CD4-positive, CD25-positive, alpha-beta regulatory T cell (primary cell): ENCODE results near the gene RNU7-1. TPM values are rescaled to one million over a fixed set of nuclear protein-coding genes. Genes with fewer than 3 reads are reported as not detected.

ENCODE experiments used
- ATAC-seq, 2 donors: fragments of 150-1000 bp; cut with Tn5 transposase; one replicate each; pipeline ENCODE4 v1.10.0; 2021; ENCODE audit warnings: low read depth in 2 of 2, moderate number of reproducible peaks in 2 of 2, moderate library complexity in 1 of 2
- DNase-seq, 3 donors: peaks; one replicate each; pipeline versions ENCODE4 v3.0.0 to v3.0.0-alpha.2; 2012 to 2022; ENCODE audit warnings: mixed read lengths in 1 of 3
- H3K27ac ChIP-seq: one replicate; pipeline ENCODE4 v1.7.0; 2013; ENCODE audit warnings: mild to moderate bottlenecking, low read length; ENCODE audit not compliant: insufficient read depth, poor library complexity, severe bottlenecking
- H3K27me3 ChIP-seq: one replicate; pipeline ENCODE4 v1.7.0; 2013; ENCODE audit warnings: low read length; ENCODE audit not compliant: control insufficient read depth, insufficient read depth
- H3K36me3 ChIP-seq: one replicate; pipeline ENCODE4 v1.7.0; 2013; ENCODE audit warnings: mild to moderate bottlenecking, low read length, moderate library complexity; ENCODE audit not compliant: control insufficient read depth, insufficient read depth
- H3K4me1 ChIP-seq: 2 replicates; pipeline ENCODE4 v1.7.0; 2013; ENCODE audit warnings: mild to moderate bottlenecking, low read length; ENCODE audit not compliant: insufficient read depth, control insufficient read depth, poor library complexity, severe bottlenecking
- H3K4me3 ChIP-seq: one replicate; pipeline ENCODE4 v1.7.0; 2013; ENCODE audit warnings: low read depth, mild to moderate bottlenecking, low read length, moderate library complexity
- H3K9me3 ChIP-seq, 2 experiments: 1 replicate in 1 of 2; 2 replicates in 1 of 2; pipeline ENCODE4 v1.7.0; 2013; ENCODE audit warnings: low read length in 2 of 2, mild to moderate bottlenecking in 1 of 2, moderate library complexity in 1 of 2; ENCODE audit not compliant: control insufficient read depth in 2 of 2
- H3K27ac Mint-ChIP-seq, 3 donors: one replicate each; pipeline ENCODE4 v1.8.0; 2020 to 2022; ENCODE audit warnings: mild to moderate bottlenecking in 3 of 3, mixed read lengths in 3 of 3, moderate library complexity in 2 of 3
- H3K27me3 Mint-ChIP-seq: one replicate; pipeline ENCODE4 v1.8.0; 2022; ENCODE audit warnings: mild to moderate bottlenecking, mixed read lengths
- H3K36me3 Mint-ChIP-seq: one replicate; pipeline ENCODE4 v1.8.0; 2020; ENCODE audit warnings: mixed read lengths
- H3K4me1 Mint-ChIP-seq, 4 donors: one replicate each; pipeline ENCODE4 v1.8.0; 2020 to 2022; ENCODE audit warnings: mixed read lengths in 4 of 4, mild to moderate bottlenecking in 1 of 4
- H3K4me3 Mint-ChIP-seq, 4 donors: one replicate each; pipeline ENCODE4 v1.8.0; 2020 to 2022; ENCODE audit warnings: mild to moderate bottlenecking in 4 of 4, mixed read lengths in 4 of 4, moderate library complexity in 3 of 4
- H3K9me3 Mint-ChIP-seq, 7 donors: one replicate each; pipeline ENCODE4 v1.8.0; 2020 to 2022; ENCODE audit warnings: mixed read lengths in 7 of 7, mild to moderate bottlenecking in 3 of 7, moderate library complexity in 2 of 7
- polyA plus RNA-seq, 4 donors: library from polyadenylated mRNA; unstranded; fragments of 300-500 nt; fragmentation: Illumina TruSeq; gene quantifications; one replicate each; pipeline ENCODE4 v1.2.3, GENCODE V29; 2021
- total RNA-seq: library from RNA; stranded (reverse); gene quantifications from one replicate; pipeline ENCODE4 v1.2.3, GENCODE V29; 2022

Gene RNU7-1
- total and polyA plus RNA-seq, 5 donors from 2014 or later: not detected

DNA sequence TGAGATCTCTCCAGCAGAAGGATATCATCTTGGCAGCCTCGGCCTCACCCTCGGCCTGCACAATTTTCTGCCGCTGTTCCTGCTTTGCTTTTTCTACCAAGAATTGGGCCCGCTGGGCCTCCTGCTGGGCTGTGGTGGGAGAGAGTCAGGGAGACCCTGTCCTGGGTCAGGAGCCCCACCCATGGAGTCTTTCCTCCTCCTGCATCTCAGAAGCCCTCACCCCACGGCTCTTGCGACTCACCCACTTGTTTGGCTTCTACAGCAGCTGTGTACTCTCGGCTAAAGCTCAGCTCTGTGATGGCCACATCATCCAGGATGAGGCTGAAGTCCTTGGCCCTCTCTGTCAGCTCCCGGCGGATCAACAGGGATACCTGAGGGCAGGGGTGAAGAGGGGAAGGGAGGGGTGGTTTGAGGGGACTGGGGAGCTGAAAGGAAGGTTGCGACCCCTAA lies 24.1 kb downstream of the RNU7-1 start:
- H3K27me3 Mint-ChIP-seq: no peaks in the 10 kb centered on the region
- no peaks in the 10 kb centered on the region for H3K9me3 Mint-ChIP-seq
- H3K36me3 ChIP-seq: peaks cover 42% of the 10 kb centered on the region
- no peak overlapping the region for H3K27ac Mint-ChIP-seq
- no peak for ATAC-seq
- DNase-seq: no peak
- no peaks in the 10 kb centered on the region for H3K27me3 ChIP-seq
- H3K4me1 Mint-ChIP-seq: peaks cover 17 to 59% (median 35%) of the 10 kb centered on the region in 4 donors
- H3K4me3 Mint-ChIP-seq: peak overlapping the region in 3 of 4 donors; percentile 31 to 61 (median 51)
- H3K9me3 ChIP-seq: no peaks in the 10 kb centered on the region
- H3K36me3 Mint-ChIP-seq: peaks cover 20% of the 10 kb centered on the region
- no peak overlapping the region for H3K4me3 ChIP-seq
- no peak overlapping the region for H3K27ac ChIP-seq
- H3K4me1 ChIP-seq: peaks cover 36% of the 10 kb centered on the region

DNA sequence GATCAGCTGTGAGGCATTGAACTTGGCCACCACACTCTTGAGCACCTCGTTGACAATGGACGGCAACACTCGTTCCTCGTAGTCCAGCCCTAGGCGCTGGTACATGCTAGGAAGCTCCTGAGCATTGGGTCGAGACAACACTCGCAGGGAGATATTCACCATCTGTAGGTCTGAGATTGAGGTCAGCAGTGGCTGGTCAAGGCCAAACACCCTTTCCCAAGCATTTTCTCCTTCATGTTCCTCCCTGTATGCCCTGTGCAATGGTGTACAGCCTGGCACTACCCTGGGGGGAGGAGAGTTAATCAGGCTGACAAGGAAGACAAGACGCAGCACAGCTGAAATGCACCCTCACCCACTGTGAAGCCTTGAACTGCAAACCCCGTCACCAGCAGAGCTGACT lies 24.8 kb downstream of the RNU7-1 start:
- Histone ChIP-seq H3K9me3 (no peaks in the 10 kb centered on the region), H3K4me1 (peaks cover 32% of the 10 kb centered on the region), H3K27ac (no peak overlapping the region), H3K4me3 (peak overlapping the region; percentile 64), H3K36me3 (peaks cover 42% of the 10 kb centered on the region), H3K27me3 (no peaks in the 10 kb centered on the region)
- no peak for DNase-seq
- Mint-ChIP-seq H3K9me3 (no peaks in the 10 kb centered on the region), H3K4me3 (peak overlapping the region; percentile 86 to 100 (median 98)), H3K4me1 (peaks cover 17 to 62% (median 38%) of the 10 kb centered on the region in 4 donors), H3K27me3 (no peaks in the 10 kb centered on the region), H3K27ac (peak overlapping the region in 2 of 3 donors; percentile 91 to 99), H3K36me3 (peaks cover 20% of the 10 kb centered on the region)
- no peak for ATAC-seq

DNA sequence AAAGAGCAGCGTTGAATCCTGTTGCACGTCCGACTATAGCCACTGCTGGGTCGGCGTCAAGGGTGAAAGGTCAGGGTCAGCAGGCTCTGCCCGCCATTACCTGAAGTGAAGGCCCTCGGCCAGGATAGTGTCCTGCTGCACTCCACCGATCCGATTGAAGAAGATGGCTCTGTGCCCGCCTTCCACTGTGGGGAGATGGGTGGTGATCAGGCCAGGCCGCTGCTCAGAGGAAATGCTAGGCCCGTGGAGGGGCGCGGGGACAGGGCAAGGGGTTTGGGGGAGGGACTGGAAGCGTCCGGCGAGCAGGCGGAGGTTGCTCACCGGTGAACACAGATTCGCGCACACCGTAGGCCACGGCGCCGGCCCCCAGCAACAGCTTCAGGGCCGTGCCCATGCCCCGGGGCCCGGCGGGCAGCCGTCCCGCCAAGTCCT lies 26.5 kb downstream of the RNU7-1 start:
- Histone ChIP-seq H3K4me1 (peaks cover 25% of the 10 kb centered on the region), H3K4me3 (peak overlapping the region; percentile 99), H3K9me3 (no peaks in the 10 kb centered on the region), H3K36me3 (peaks cover 53% of the 10 kb centered on the region), H3K27me3 (no peaks in the 10 kb centered on the region), H3K27ac (peak overlapping the region; percentile 90)
- ATAC-seq (peak in 1 of 2 donors; percentile 0), DNase-seq (peak in 1 of 3 donors; percentile 16)
- peaks cover 20% of the 10 kb centered on the region for H3K36me3 Mint-ChIP-seq
- H3K27me3 Mint-ChIP-seq: no peaks in the 10 kb centered on the region
- H3K27ac Mint-ChIP-seq: peak overlapping the region; percentile 26 to 100 (median 99)
- H3K4me3 Mint-ChIP-seq: peak overlapping the region; percentile 96 to 100 (median 100)
- no peaks in the 10 kb centered on the region for H3K9me3 Mint-ChIP-seq
- peaks cover 17 to 50% (median 41%) of the 10 kb centered on the region in 4 donors for H3K4me1 Mint-ChIP-seq

DNA sequence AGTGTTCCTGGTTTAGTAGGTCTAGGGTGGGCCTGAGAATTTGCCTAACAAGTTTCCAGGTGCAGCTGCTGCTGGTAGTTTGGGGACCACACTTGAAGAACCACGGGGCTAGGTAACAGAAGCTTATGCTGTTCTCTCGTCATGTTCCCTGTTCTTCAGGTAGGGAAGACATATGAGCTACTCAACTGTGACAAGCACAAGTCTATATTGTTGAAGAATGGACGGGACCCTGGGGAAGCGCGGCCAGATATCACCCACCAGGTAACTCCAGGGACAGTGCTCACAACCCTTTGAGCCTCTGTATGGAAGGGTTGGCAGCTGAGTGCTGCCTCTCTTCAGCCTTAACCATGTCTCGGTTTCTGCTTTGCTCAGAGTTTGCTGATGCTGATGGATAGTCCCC lies 30.6 kb downstream of the RNU7-1 start:
- Mint-ChIP-seq H3K36me3 (peaks cover 20% of the 10 kb centered on the region), H3K4me3 (no peak overlapping the region), H3K4me1 (peaks cover 13 to 37% (median 27%) of the 10 kb centered on the region in 4 donors), H3K27me3 (no peaks in the 10 kb centered on the region), H3K27ac (no peak overlapping the region), H3K9me3 (no peaks in the 10 kb centered on the region)
- peaks cover 19% of the 10 kb centered on the region for H3K4me1 ChIP-seq
- H3K27ac ChIP-seq: no peak overlapping the region
- no peaks in the 10 kb centered on the region for H3K9me3 ChIP-seq
- ATAC-seq: no peak
- peaks cover 51% of the 10 kb centered on the region for H3K36me3 ChIP-seq
- no peak overlapping the region for H3K4me3 ChIP-seq
- DNase-seq: no peak
- H3K27me3 ChIP-seq: no peaks in the 10 kb centered on the region

- ATAC-seq: no peak
- Histone ChIP-seq H3K4me1 (peaks cover 7% of the 10 kb centered on the region), H3K27ac (no peak overlapping the region), H3K27me3 (no peaks in the 10 kb centered on the region), H3K36me3 (peaks cover 59% of the 10 kb centered on the region), H3K9me3 (no peaks in the 10 kb centered on the region), H3K4me3 (no peak overlapping the region)
- H3K9me3 Mint-ChIP-seq: no peaks in the 10 kb centered on the region
- DNase-seq: no peak
- peaks cover 19% of the 10 kb centered on the region for H3K36me3 Mint-ChIP-seq
- H3K27me3 Mint-ChIP-seq: no peaks in the 10 kb centered on the region
- H3K4me1 Mint-ChIP-seq: peaks cover 12 to 27% (median 24%) of the 10 kb centered on the region in 4 donors
- H3K27ac Mint-ChIP-seq: no peak overlapping the region
- H3K4me3 Mint-ChIP-seq: peak overlapping the region in 1 of 4 donors; percentile 66
Measured at GRCh38 chr12:6975297-6976032, 31.8 kb downstream of the RNU7-1 start.

GRCh38 chr12:6977653-6978052 lies 34.0 kb downstream of the RNU7-1 start:
- peaks cover 77% of the 10 kb centered on the region for H3K36me3 ChIP-seq
- H3K4me1 Mint-ChIP-seq: peaks cover 0 to 9% (median 7%) of the 10 kb centered on the region in 4 donors
- no peak overlapping the region for H3K4me3 Mint-ChIP-seq
- no peak overlapping the region for H3K27ac ChIP-seq
- H3K4me3 ChIP-seq: no peak overlapping the region
- DNase-seq (no peak), ATAC-seq (no peak)
- H3K9me3 Mint-ChIP-seq: no peaks in the 10 kb centered on the region
- no peaks in the 10 kb centered on the region for H3K27me3 Mint-ChIP-seq
- no peaks in the 10 kb centered on the region for H3K9me3 ChIP-seq
- H3K27ac Mint-ChIP-seq: no peak overlapping the region
- no peaks in the 10 kb centered on the region for H3K27me3 ChIP-seq
- H3K36me3 Mint-ChIP-seq: peaks cover 26% of the 10 kb centered on the region
- H3K4me1 ChIP-seq: no peaks in the 10 kb centered on the region

DNA sequence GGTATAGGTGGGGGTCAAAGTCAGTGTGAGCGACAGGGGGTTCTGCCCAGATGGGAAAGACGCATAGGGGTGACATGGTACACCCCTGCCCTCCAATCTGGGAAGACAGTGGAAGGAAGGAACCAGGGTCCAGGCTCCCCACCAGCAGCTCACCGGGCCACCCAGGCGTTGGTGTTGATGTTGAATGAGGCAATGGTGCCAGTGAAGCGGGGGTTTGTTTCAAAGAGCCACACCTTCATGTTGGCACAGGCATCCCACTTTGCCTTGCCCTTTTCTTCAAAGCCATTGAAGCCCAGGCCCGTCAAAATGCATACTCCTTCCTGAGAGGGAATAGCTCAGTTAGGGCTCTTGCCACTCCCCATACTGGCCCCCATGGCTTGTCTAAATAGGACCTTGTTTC lies 34.6 kb downstream of the RNU7-1 start:
- no peaks in the 10 kb centered on the region for H3K4me1 ChIP-seq
- H3K9me3 Mint-ChIP-seq: no peaks in the 10 kb centered on the region
- H3K4me3 ChIP-seq: no peak overlapping the region
- H3K36me3 ChIP-seq: peaks cover 81% of the 10 kb centered on the region
- no peak overlapping the region for H3K27ac ChIP-seq
- H3K4me3 Mint-ChIP-seq: no peak overlapping the region
- ATAC-seq (no peak), DNase-seq (no peak)
- H3K27ac Mint-ChIP-seq: peak overlapping the region in 1 of 3 donors; percentile 78
- H3K27me3 Mint-ChIP-seq: no peaks in the 10 kb centered on the region
- H3K9me3 ChIP-seq: no peaks in the 10 kb centered on the region
- H3K27me3 ChIP-seq: no peaks in the 10 kb centered on the region
- peaks cover 0 to 9% (median 4%) of the 10 kb centered on the region in 4 donors for H3K4me1 Mint-ChIP-seq
- H3K36me3 Mint-ChIP-seq: peaks cover 29% of the 10 kb centered on the region

GRCh38 chr12:6978611-6979011 lies 35.0 kb downstream of the RNU7-1 start:
- H3K27me3 Mint-ChIP-seq: no peaks in the 10 kb centered on the region
- H3K4me1 ChIP-seq: no peaks in the 10 kb centered on the region
- peaks cover 83% of the 10 kb centered on the region for H3K36me3 ChIP-seq
- H3K27ac Mint-ChIP-seq: peak overlapping the region in 1 of 3 donors; percentile 78
- ATAC-seq (no peak), DNase-seq (no peak)
- no peak overlapping the region for H3K4me3 Mint-ChIP-seq
- H3K27me3 ChIP-seq: no peaks in the 10 kb centered on the region
- no peak overlapping the region for H3K27ac ChIP-seq
- peaks cover 0 to 9% (median 4%) of the 10 kb centered on the region in 4 donors for H3K4me1 Mint-ChIP-seq
- no peaks in the 10 kb centered on the region for H3K9me3 Mint-ChIP-seq
- no peaks in the 10 kb centered on the region for H3K9me3 ChIP-seq
- H3K4me3 ChIP-seq: no peak overlapping the region
- peaks cover 32% of the 10 kb centered on the region for H3K36me3 Mint-ChIP-seq
